ENCODE measurements around the gene CHRNA9.
"Not testable (repeated sequence)": the region's sequence is repeated elsewhere in the genome, so short reads cannot be mapped to it uniquely, and the experiment has no call there.

The CHRNA9 gene

GRCh38 chr4:40334591-40335524 lies at the start of gene CHRNA9:
Gene CHRNA9 (plus strand): TSS chr4:40335333. CDS start chr4:40335468, 135 bp downstream.
- no peak for ATAC-seq

GRCh38 chr4:40285692-40286091 lies 49.4 kb upstream of the CHRNA9 start:
- ATAC-seq = no peak

- no peak for ATAC-seq
These were observed 46.6 kb upstream of the CHRNA9 start for GRCh38 chr4:40288566-40288965.

- peak; percentile 75 to 80 for ATAC-seq
These were observed 45.6 kb upstream of the CHRNA9 start for GRCh38 chr4:40289366-40290188.

- ATAC-seq = peak in 1 of 2 donors; percentile 60
These were observed 44.4 kb upstream of the CHRNA9 start for GRCh38 chr4:40290611-40291186.

- no peak for ATAC-seq
These were observed 42.8 kb upstream of the CHRNA9 start for GRCh38 chr4:40292313-40292759.

GRCh38 chr4:40294339-40294738 lies 40.8 kb upstream of the CHRNA9 start:
- no peak for ATAC-seq

- not testable (repeated sequence) for ATAC-seq
These were observed 40.1 kb upstream of the CHRNA9 start for GRCh38 chr4:40295030-40295429.

- ATAC-seq = no peak
These were observed 39.6 kb upstream of the CHRNA9 start for GRCh38 chr4:40295572-40295971.

- no peak for ATAC-seq
These were observed 36.0 kb upstream of the CHRNA9 start for GRCh38 chr4:40299126-40299525.

- no peak for ATAC-seq
These were observed 35.3 kb upstream of the CHRNA9 start for GRCh38 chr4:40299811-40300292.

GRCh38 chr4:40300371-40301162 lies 34.6 kb upstream of the CHRNA9 start:
- ATAC-seq = no peak

GRCh38 chr4:40301603-40302002 lies 33.5 kb upstream of the CHRNA9 start:
- ATAC-seq = peak; percentile 49 to 62

GRCh38 chr4:40303751-40304150 lies 31.4 kb upstream of the CHRNA9 start:
- no peak for ATAC-seq

GRCh38 chr4:40305328-40306170 lies 29.6 kb upstream of the CHRNA9 start:
- ATAC-seq = peak; percentile 19 to 52

- ATAC-seq = no peak
These were observed 28.9 kb upstream of the CHRNA9 start for GRCh38 chr4:40306226-40306625.

- no peak for ATAC-seq
These were observed 28.2 kb upstream of the CHRNA9 start for GRCh38 chr4:40306976-40307375.

GRCh38 chr4:40307627-40308497 lies 27.3 kb upstream of the CHRNA9 start:
- peak; percentile 71 to 74 for ATAC-seq

- ATAC-seq = no peak
These were observed 26.5 kb upstream of the CHRNA9 start for GRCh38 chr4:40308528-40309122.

Data from activated CD4-positive, CD25-positive, alpha-beta regulatory T cell treated with anti-CD3 and anti-CD28 coated beads, Interleukin-2, amount 50 U/mL, for 24 hours (primary cell).